ENCODE results near the gene TSPAN19.

Gene TSPAN19

DNA sequence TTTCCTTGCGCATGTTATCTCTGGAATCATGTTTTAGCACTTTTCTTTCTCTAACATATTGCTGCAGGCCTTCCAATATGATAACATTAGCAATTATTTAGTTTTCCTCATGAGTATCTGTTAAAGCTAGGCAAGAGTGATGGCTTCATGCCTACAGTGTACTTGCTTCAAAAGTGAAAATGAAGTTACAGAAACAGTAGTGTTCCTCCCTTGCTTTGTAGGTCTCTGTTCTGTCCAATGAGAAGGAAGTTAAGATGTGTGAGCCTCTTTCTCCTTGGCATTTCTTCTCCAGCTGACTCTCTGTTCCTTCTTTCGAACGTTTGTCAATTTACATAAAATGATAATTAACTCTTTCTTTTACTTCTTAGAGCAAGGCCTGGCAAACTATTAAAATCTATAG is 22.3 kb upstream of the TSPAN19 start:
- Histone ChIP-seq H3K9me2 (replicated peaks; ENCODE audit: control insufficient read depth, low read length) (no peaks in the 10 kb centered on the region), H3K36me3 (ENCODE audit: control insufficient read depth, low read length) (peaks cover 12% of the 10 kb centered on the region), H4K20me1 (ENCODE audit: control insufficient read depth, insufficient read depth, low read depth, low read length) (no peaks in the 10 kb centered on the region), H3K27ac (ENCODE audit: low read depth, low read length) (peak overlapping the region; percentile 45; the same call in 1 of the 2 replicates), H3K4me1 (ENCODE audit: control insufficient read depth, low read length) (peaks cover 40% of the 10 kb centered on the region), H3F3A (ENCODE audit: control insufficient read depth, insufficient read depth) (peaks cover 8% of the 10 kb centered on the region; the same call in 1 of the 2 replicates), H3K4me3 (ENCODE audit: low read length) (no peak overlapping the region), H3K9me3 (ENCODE audit: control insufficient read depth, insufficient read depth, low read length) (peaks cover 11% of the 10 kb centered on the region), H3K27me3 (ENCODE audit: control insufficient read depth, low read length) (no peaks in the 10 kb centered on the region), H3K79me2 (ENCODE audit: control insufficient read depth, low read length) (no peaks in the 10 kb centered on the region), H3K4me2 (ENCODE audit: low read length) (0 out of 2 replicates have a peak overlapping the region, but pooled peaks have one; percentile 2)
- TF ChIP-seq EZH2phosphoT487 (IDR thresholded peaks at IDR 0.05; ENCODE audit: borderline replicate concordance, low read length), result no peak
- TF ChIP-seq, protein P1, sequence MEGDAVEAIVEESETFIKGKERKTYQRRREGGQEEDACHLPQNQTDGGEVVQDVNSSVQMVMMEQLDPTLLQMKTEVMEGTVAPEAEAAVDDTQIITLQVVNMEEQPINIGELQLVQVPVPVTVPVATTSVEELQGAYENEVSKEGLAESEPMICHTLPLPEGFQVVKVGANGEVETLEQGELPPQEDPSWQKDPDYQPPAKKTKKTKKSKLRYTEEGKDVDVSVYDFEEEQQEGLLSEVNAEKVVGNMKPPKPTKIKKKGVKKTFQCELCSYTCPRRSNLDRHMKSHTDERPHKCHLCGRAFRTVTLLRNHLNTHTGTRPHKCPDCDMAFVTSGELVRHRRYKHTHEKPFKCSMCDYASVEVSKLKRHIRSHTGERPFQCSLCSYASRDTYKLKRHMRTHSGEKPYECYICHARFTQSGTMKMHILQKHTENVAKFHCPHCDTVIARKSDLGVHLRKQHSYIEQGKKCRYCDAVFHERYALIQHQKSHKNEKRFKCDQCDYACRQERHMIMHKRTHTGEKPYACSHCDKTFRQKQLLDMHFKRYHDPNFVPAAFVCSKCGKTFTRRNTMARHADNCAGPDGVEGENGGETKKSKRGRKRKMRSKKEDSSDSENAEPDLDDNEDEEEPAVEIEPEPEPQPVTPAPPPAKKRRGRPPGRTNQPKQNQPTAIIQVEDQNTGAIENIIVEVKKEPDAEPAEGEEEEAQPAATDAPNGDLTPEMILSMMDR (IDR thresholded peaks at IDR 0.05; ENCODE audit: low read depth, low read length, poor library complexity, severe bottlenecking), result no peak

DNA sequence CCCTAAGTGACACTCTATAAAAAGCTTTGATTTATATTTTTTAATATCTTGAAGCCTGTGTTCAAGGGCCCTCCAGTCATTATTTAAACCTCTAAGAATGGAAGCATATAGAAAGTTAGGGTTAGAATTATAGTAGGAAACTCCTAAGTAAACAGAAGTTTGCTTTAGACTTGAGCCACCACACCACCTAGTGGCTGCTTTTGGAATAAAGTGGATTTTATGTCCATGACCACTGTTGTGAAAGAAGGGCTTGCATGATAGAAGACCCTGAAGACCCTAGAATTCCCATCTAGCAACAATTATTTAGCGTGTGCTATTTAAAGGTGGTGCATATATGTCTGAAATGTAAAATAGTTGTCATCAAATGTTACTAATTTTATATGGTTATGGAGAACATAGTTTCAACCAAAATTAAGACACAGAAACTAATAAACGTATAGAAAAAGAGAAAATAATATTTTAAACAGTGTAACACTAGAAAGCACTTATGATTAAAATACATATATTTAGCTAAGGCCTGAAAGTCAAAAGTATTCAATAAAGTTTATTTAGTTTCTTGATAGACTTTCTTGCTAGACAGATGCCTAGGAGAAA is 21.4 kb upstream of the TSPAN19 start:
- Histone ChIP-seq H3K4me1 (ENCODE audit: control insufficient read depth, low read length) (peaks cover 40% of the 10 kb centered on the region), H3K27ac (ENCODE audit: low read depth, low read length) (no peak overlapping the region)

DNA sequence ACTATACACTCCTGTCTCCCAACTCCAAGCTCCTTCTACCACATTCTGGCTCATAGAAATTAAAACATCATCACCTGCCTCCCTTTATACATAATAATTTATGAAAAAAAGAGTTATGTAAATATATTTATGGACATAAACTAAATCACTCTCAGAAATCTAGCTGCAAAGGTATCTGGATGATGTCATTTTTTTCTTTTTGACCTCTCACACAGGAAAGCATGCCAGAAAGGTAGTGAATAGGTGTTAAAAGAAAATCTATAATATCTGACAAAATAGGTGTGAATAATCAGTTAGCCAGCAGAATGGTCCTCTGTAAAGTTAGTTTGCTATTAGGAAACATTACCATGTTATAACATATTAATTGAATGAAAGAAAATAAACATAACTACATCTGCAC is 7.8 kb upstream of the TSPAN19 start:
- Histone ChIP-seq H4K20me1 (ENCODE audit: control insufficient read depth, insufficient read depth, low read depth, low read length) (no peaks in the 10 kb centered on the region), H3K79me2 (ENCODE audit: control insufficient read depth, low read length) (no peaks in the 10 kb centered on the region), H3F3A (ENCODE audit: control insufficient read depth, insufficient read depth) (0 out of 2 replicates have a peak, but pooled peaks cover 3% of the 10 kb centered on the region), H3K27ac (ENCODE audit: low read depth, low read length) (no peak overlapping the region), H3K4me2 (ENCODE audit: low read length) (no peak overlapping the region), H3K27me3 (ENCODE audit: control insufficient read depth, low read length) (no peaks in the 10 kb centered on the region), H3K4me1 (ENCODE audit: control insufficient read depth, low read length) (peaks cover 3% of the 10 kb centered on the region), H3K4me3 (ENCODE audit: low read length) (no peak overlapping the region), H3K9me2 (replicated peaks; ENCODE audit: control insufficient read depth, low read length) (no peaks in the 10 kb centered on the region), H3K36me3 (ENCODE audit: control insufficient read depth, low read length) (no peaks in the 10 kb centered on the region), H3K9me3 (ENCODE audit: control insufficient read depth, insufficient read depth, low read length) (no peaks in the 10 kb centered on the region)
- TF ChIP-seq, protein P1 (IDR thresholded peaks at IDR 0.05; ENCODE audit: low read depth, low read length, poor library complexity, severe bottlenecking), result no peak
- no peak for TF ChIP-seq EZH2phosphoT487 (IDR thresholded peaks at IDR 0.05; ENCODE audit: borderline replicate concordance, low read length)

More for the DNA sequence above, 21.4 kb upstream of the TSPAN19 start:
- Histone ChIP-seq H3K36me3 (ENCODE audit: control insufficient read depth, low read length) (peaks cover 12% of the 10 kb centered on the region), H3F3A (ENCODE audit: control insufficient read depth, insufficient read depth) (peaks cover 8% of the 10 kb centered on the region; the same call in 1 of the 2 replicates), H3K27me3 (ENCODE audit: control insufficient read depth, low read length) (no peaks in the 10 kb centered on the region), H3K79me2 (ENCODE audit: control insufficient read depth, low read length) (no peaks in the 10 kb centered on the region), H3K9me3 (ENCODE audit: control insufficient read depth, insufficient read depth, low read length) (peaks cover 10% of the 10 kb centered on the region), H3K4me3 (ENCODE audit: low read length) (no peak overlapping the region), H3K9me2 (replicated peaks; ENCODE audit: control insufficient read depth, low read length) (no peaks in the 10 kb centered on the region), H4K20me1 (ENCODE audit: control insufficient read depth, insufficient read depth, low read depth, low read length) (no peaks in the 10 kb centered on the region), H3K4me2 (ENCODE audit: low read length) (no peak overlapping the region)
- no peak for TF ChIP-seq EZH2phosphoT487 (IDR thresholded peaks at IDR 0.05; ENCODE audit: borderline replicate concordance, low read length)
- TF ChIP-seq, protein P1 (IDR thresholded peaks at IDR 0.05; ENCODE audit: low read depth, low read length, poor library complexity, severe bottlenecking), result peak; percentile 72

Data from DOHH2 (cell line).